HepG2 (cell line): Measurements from ENCODE around the gene SORBS2. TPM values are rescaled to one million over a fixed set of nuclear protein-coding genes. Genes with fewer than 3 reads are reported as not detected.
A peak's percentile ranks its signal among the peaks of the same experiment; 100 is the strongest.

ENCODE experiments used
- AKAP8 ChIP-seq: sonication (generic); formaldehyde crosslinking; IDR thresholded peaks from 2 replicates; pipeline ENCODE4 v1.5.1; 2020; ENCODE audit warnings: mild to moderate bottlenecking, missing genetic modification reagents
- BRD4 ChIP-seq: sonication (generic); formaldehyde crosslinking; IDR thresholded peaks from 2 replicates; pipeline ENCODE4 v1.4.0; 2020; ENCODE audit warnings: missing genetic modification reagents
- CAMTA2 ChIP-seq: sonication (generic); formaldehyde crosslinking; IDR thresholded peaks from 2 replicates; pipeline ENCODE4 v1.4.0; 2020; ENCODE audit warnings: mild to moderate bottlenecking, missing genetic modification reagents, borderline replicate concordance
- CCAR2 ChIP-seq: fragments of 200-400 bp; formaldehyde crosslinking; optimal IDR thresholded peaks from 2 replicates; pipeline ENCODE3; 2018; ENCODE audit warnings: low read depth, mild to moderate bottlenecking, low read length, moderate library complexity
- DDIT3 ChIP-seq: sonication (generic); formaldehyde crosslinking; IDR thresholded peaks from 2 replicates; pipeline ENCODE4 v1.4.0; 2020; ENCODE audit warnings: mild to moderate bottlenecking, missing genetic modification reagents
- KLF12 ChIP-seq: sonication (generic); formaldehyde crosslinking; IDR thresholded peaks from 2 replicates; pipeline ENCODE4 v1.4.0; 2020; ENCODE audit warnings: missing genetic modification reagents, borderline replicate concordance
- MAX ChIP-seq: IDR thresholded peaks from 2 replicates; pipeline ENCODE4 v1.6.1; 2012; ENCODE audit warnings: inconsistent platforms
- MEF2D ChIP-seq: sonication (generic); formaldehyde crosslinking; IDR thresholded peaks from 2 replicates; pipeline ENCODE4 v1.5.1; 2020; ENCODE audit warnings: mild to moderate bottlenecking, missing genetic modification reagents
- PRDM10 ChIP-seq: sonication (generic); formaldehyde crosslinking; IDR thresholded peaks from 2 replicates; pipeline ENCODE4 v1.4.0; 2020; ENCODE audit warnings: low read depth, missing genetic modification reagents
- RARG ChIP-seq: sonication (generic); formaldehyde crosslinking; IDR thresholded peaks from 2 replicates; pipeline ENCODE4 v1.4.0; 2020; ENCODE audit warnings: low read depth, mild to moderate bottlenecking, missing genetic modification reagents
- TBP ChIP-seq: sonication (generic); formaldehyde crosslinking; IDR thresholded peaks from 2 replicates; pipeline ENCODE4 v1.5.0; 2020; ENCODE audit warnings: missing genetic modification reagents
- TFDP1 ChIP-seq: IDR thresholded peaks from 2 replicates; pipeline ENCODE4 v1.6.1; 2016; ENCODE audit warnings: missing compliant biosample characterization, missing genetic modification reagents, borderline replicate concordance
- TOPORS ChIP-seq: sonication (generic); formaldehyde crosslinking; IDR thresholded peaks from 2 replicates; pipeline ENCODE4 v1.8.0; 2023; ENCODE audit warnings: mild to moderate bottlenecking, missing genetic modification reagents
- ZFY ChIP-seq: sonication (generic); formaldehyde crosslinking; IDR thresholded peaks from 2 replicates; pipeline ENCODE4 v1.4.0; 2020; ENCODE audit warnings: missing genetic modification reagents
- ZNF138 ChIP-seq: sonication (generic); formaldehyde crosslinking; IDR thresholded peaks from 2 replicates; pipeline ENCODE4 v1.5.0; 2020; ENCODE audit warnings: mild to moderate bottlenecking, low read depth, missing genetic modification reagents
- ZNF276 ChIP-seq: sonication (generic); formaldehyde crosslinking; IDR thresholded peaks from 2 replicates; pipeline ENCODE4 v1.4.0; 2020; ENCODE audit warnings: mild to moderate bottlenecking, low read depth, missing genetic modification reagents
- ZNF383 ChIP-seq: sonication (generic); formaldehyde crosslinking; IDR thresholded peaks from 2 replicates; pipeline ENCODE4 v1.4.0; 2020; ENCODE audit warnings: missing genetic modification reagents, mild to moderate bottlenecking, borderline replicate concordance
- ZNF460 ChIP-seq: sonication (generic); formaldehyde crosslinking; IDR thresholded peaks from 2 replicates; pipeline ENCODE4 v1.5.1; 2020; ENCODE audit warnings: missing genetic modification reagents, mild to moderate bottlenecking, borderline replicate concordance
- ZNF564 ChIP-seq: sonication (generic); formaldehyde crosslinking; IDR thresholded peaks from 2 replicates; pipeline ENCODE4 v1.8.1; 2023; ENCODE audit warnings: mild to moderate bottlenecking, missing genetic modification reagents
- ZNF569 ChIP-seq: sonication (generic); formaldehyde crosslinking; IDR thresholded peaks from 2 replicates; pipeline ENCODE4 v1.5.0; 2020; ENCODE audit warnings: mild to moderate bottlenecking, missing genetic modification reagents, moderate library complexity, borderline replicate concordance
- ZNF576 ChIP-seq: sonication (generic); formaldehyde crosslinking; IDR thresholded peaks from 2 replicates; pipeline ENCODE4 v1.4.0; 2020; ENCODE audit warnings: mild to moderate bottlenecking, missing genetic modification reagents
- ZNF766 ChIP-seq: sonication (generic); formaldehyde crosslinking; IDR thresholded peaks from 2 replicates; pipeline ENCODE4 v1.5.0; 2020; ENCODE audit warnings: missing genetic modification reagents, borderline replicate concordance
- polyA plus RNA-seq, 8 experiments: library from polyadenylated mRNA; depleted of rRNA in 3 of 8; stranded (reverse) in 7 of 8; unstranded in 1 of 8; fragments of >200 nt; fragmentation: Illumina TruSeq in 4 of 8; extraction: Trizol in 4 of 8; gene quantifications; 2 replicates each; pipeline versions ENCODE4 v1.2.1 to v1.2.3, GENCODE V29; 2011 to 2016; ENCODE audit warnings: low read depth in 4 of 8, missing spikeins in 1 of 8, mixed read lengths in 1 of 8; ENCODE audit not compliant: insufficient read depth in 1 of 8
- total RNA-seq, 5 experiments: library from RNA; depleted of rRNA; stranded (reverse); fragments of >200 nt; fragmentation: Illumina TruSeq; extraction: Trizol; gene quantifications; 2 replicates each; pipeline ENCODE4 v1.2.3, GENCODE V29; 2016; ENCODE audit warnings: low read depth in 1 of 5

The SORBS2 gene
- total and polyA plus RNA-seq, 2 of the 13 experiments (the other 11 are each of a cell fraction or from before 2014, with no cell fraction given): 25.0 to 80.5 TPM

GRCh38 chr4:185713731-185714130 is 98.3 kb downstream of the SORBS2 start (continued):
- TF ChIP-seq PRDM10 (CRISPR knock-in tag) (no peak), RARG (CRISPR knock-in tag) (no peak), MAX (0 out of 2 replicates have a peak, but pooled peaks have one; percentile 24), ZNF138 (no peak), ZNF460 (CRISPR knock-in tag) (no peak), ZNF276 (CRISPR knock-in tag) (no peak), ZNF576 (CRISPR knock-in tag) (no peak), CCAR2 (no peak), MEF2D (CRISPR knock-in tag) (peak; percentile 43; the same call in 1 of the 2 replicates), KLF12 (no peak), AKAP8 (no peak), TBP (no peak), ZFY (no peak), ZNF569 (no peak), BRD4 (CRISPR knock-in tag) (no peak), TOPORS (no peak), TFDP1 (no peak), ZNF766 (CRISPR knock-in tag) (no peak), ZNF383 (CRISPR knock-in tag) (no peak), CAMTA2 (CRISPR knock-in tag) (no peak), DDIT3 (CRISPR knock-in tag) (peak; percentile 97), ZNF564 (CRISPR knock-in tag) (no peak)
